ENCODE measurements around the gene ABCG2.

- TF ChIP-seq, protein P1, sequence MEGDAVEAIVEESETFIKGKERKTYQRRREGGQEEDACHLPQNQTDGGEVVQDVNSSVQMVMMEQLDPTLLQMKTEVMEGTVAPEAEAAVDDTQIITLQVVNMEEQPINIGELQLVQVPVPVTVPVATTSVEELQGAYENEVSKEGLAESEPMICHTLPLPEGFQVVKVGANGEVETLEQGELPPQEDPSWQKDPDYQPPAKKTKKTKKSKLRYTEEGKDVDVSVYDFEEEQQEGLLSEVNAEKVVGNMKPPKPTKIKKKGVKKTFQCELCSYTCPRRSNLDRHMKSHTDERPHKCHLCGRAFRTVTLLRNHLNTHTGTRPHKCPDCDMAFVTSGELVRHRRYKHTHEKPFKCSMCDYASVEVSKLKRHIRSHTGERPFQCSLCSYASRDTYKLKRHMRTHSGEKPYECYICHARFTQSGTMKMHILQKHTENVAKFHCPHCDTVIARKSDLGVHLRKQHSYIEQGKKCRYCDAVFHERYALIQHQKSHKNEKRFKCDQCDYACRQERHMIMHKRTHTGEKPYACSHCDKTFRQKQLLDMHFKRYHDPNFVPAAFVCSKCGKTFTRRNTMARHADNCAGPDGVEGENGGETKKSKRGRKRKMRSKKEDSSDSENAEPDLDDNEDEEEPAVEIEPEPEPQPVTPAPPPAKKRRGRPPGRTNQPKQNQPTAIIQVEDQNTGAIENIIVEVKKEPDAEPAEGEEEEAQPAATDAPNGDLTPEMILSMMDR (IDR thresholded peaks at IDR 0.05), result no peak
- TF ChIP-seq POLR2A (IDR thresholded peaks at IDR 0.05), result no peak
Observed at GRCh38 chr4:88060431-88060830, 98.0 kb downstream of the ABCG2 start.

Data from prostate gland (tissue), 2 donors.